ENCODE measurements around the gene VGLL4. TPM values are rescaled to one million over a fixed set of nuclear protein-coding genes. Genes with fewer than 3 reads are reported as not detected.

The VGLL4 gene
- total RNA-seq, 4 donors from 2014 or later, result 53.4 to 128 (median 58.2) TPM

- ATAC-seq, result peak; percentile 53
- 21 to 41% methylated on average over 4 of the region's 4 CpGs for WGBS, 2 donors (ENCODE audit: low coverage in 1 of 2)
- Histone ChIP-seq H3K9me3 (no peaks in the 10 kb centered on the region), H3K4me3 (no peak overlapping the region), H3K36me3 (no peaks in the 10 kb centered on the region), H3K4me1 (peaks cover 3 to 49% (median 20%) of the 10 kb centered on the region in 3 donors), H3K27me3 (no peaks in the 10 kb centered on the region), H3K27ac (no peak overlapping the region)
- no peak for TF ChIP-seq EP300 (IDR thresholded peaks at IDR 0.05)
These were observed 28.0 kb upstream of the VGLL4 start for GRCh38 chr3:11671648-11672100.

- Histone ChIP-seq H3K4me3 (no peak overlapping the region), H3K27me3 (no peaks in the 10 kb centered on the region), H3K36me3 (no peaks in the 10 kb centered on the region), H3K27ac (no peak overlapping the region), H3K9me3 (no peaks in the 10 kb centered on the region), H3K4me1 (peaks cover 3 to 48% (median 20%) of the 10 kb centered on the region in 3 donors)
- TF ChIP-seq POLR2A (IDR thresholded peaks at IDR 0.05) (no peak), CTCF (IDR thresholded peaks at IDR 0.05) (no peak), EP300 (IDR thresholded peaks at IDR 0.05) (no peak), POLR2AphosphoS5 (IDR thresholded peaks at IDR 0.05) (no peak)
- WGBS, 2 donors (ENCODE audit: low coverage in 1 of 2), result 70 to 73% methylated on average over 8 to 9 of the region's 9 CpGs
- ATAC-seq, result no peak
These were observed 24.8 kb upstream of the VGLL4 start for GRCh38 chr3:11668243-11669235.

GRCh38 chr3:11665331-11665730 is 21.6 kb upstream of the VGLL4 start:
- no peak for ATAC-seq
- WGBS, 2 donors (ENCODE audit: low coverage in 1 of 2), result 80 to 96% methylated on average over 1 to 5 of the region's 10 CpGs
- Histone ChIP-seq H3K27ac (no peak overlapping the region), H3K27me3 (no peaks in the 10 kb centered on the region), H3K9me3 (no peaks in the 10 kb centered on the region), H3K4me3 (no peak overlapping the region), H3K4me1 (peaks cover 0 to 21% (median 0%) of the 10 kb centered on the region in 3 donors), H3K36me3 (no peaks in the 10 kb centered on the region)
- TF ChIP-seq POLR2A (IDR thresholded peaks at IDR 0.05) (no peak), CTCF (IDR thresholded peaks at IDR 0.05) (no peak), POLR2AphosphoS5 (IDR thresholded peaks at IDR 0.05) (no peak), EP300 (IDR thresholded peaks at IDR 0.05) (no peak)

GRCh38 chr3:11662392-11662990 is 18.8 kb upstream of the VGLL4 start:
- H3K27me3 ChIP-seq, result no peaks in the 10 kb centered on the region
- no peaks in the 10 kb centered on the region for H3K36me3 ChIP-seq
- no peak overlapping the region for H3K4me3 ChIP-seq
- ATAC-seq, result no peak
- WGBS, 2 donors (ENCODE audit: low coverage in 1 of 2), result 93 to 95% methylated on average over 2 of the region's 2 CpGs
- H3K9me3 ChIP-seq, result no peaks in the 10 kb centered on the region
- TF ChIP-seq POLR2A (IDR thresholded peaks at IDR 0.05) (no peak), EP300 (IDR thresholded peaks at IDR 0.05) (no peak), CTCF (IDR thresholded peaks at IDR 0.05) (no peak), POLR2AphosphoS5 (IDR thresholded peaks at IDR 0.05) (no peak)
- peaks cover 0 to 9% (median 0%) of the 10 kb centered on the region in 3 donors for H3K4me1 ChIP-seq
- no peak overlapping the region for H3K27ac ChIP-seq

- 60% methylated on average over 4 of the region's 5 CpGs; no CpG with 5 or more reads in 1 of the 2 donors for WGBS, 2 donors (ENCODE audit: low coverage in 1 of 2)
- ATAC-seq, result no peak
- Histone ChIP-seq H3K9me3 (no peaks in the 10 kb centered on the region), H3K27ac (no peak overlapping the region), H3K27me3 (no peaks in the 10 kb centered on the region), H3K4me3 (no peak overlapping the region), H3K36me3 (no peaks in the 10 kb centered on the region), H3K4me1 (peaks cover 0 to 15% (median 0%) of the 10 kb centered on the region in 3 donors)
- TF ChIP-seq POLR2A (IDR thresholded peaks at IDR 0.05), result no peak
- no peak for TF ChIP-seq CTCF (IDR thresholded peaks at IDR 0.05)
- no peak for TF ChIP-seq EP300 (IDR thresholded peaks at IDR 0.05)
- TF ChIP-seq POLR2AphosphoS5 (IDR thresholded peaks at IDR 0.05), result no peak
These were observed 18.1 kb upstream of the VGLL4 start for GRCh38 chr3:11661827-11662226.

Measured in gastroesophageal sphincter (tissue), 4 donors.